HCT116 (cell line): Measurements from ENCODE around the gene ZNF423.

ENCODE experiments used
- ATF3 ChIP-seq: IDR thresholded peaks from 2 replicates; pipeline ENCODE4 v1.6.1; 2012
- CEBPB ChIP-seq: IDR thresholded peaks from 2 replicates; pipeline ENCODE4 v1.6.1; 2012; ENCODE audit warnings: low read depth
- EZH2 ChIP-seq: fragments of 200-600 bp; sonication (generic); IDR thresholded peaks from 2 replicates; pipeline ENCODE4 v1.6.1; 2017; ENCODE audit warnings: antibody characterized with exemption, mixed run types
- JUND ChIP-seq: IDR thresholded peaks from 2 replicates; pipeline ENCODE4 v1.6.1; 2012
- POLR2A ChIP-seq: IDR thresholded peaks from 2 replicates; pipeline ENCODE4 v1.7.0; 2011; ENCODE audit warnings: borderline replicate concordance; ENCODE audit not compliant: insufficient read depth, insufficient read length; ENCODE audit errors: extremely low read depth
- POLR2AphosphoS5 ChIP-seq: IDR thresholded peaks from 2 replicates; pipeline ENCODE4 v1.6.1; 2011; ENCODE audit warnings: mild to moderate bottlenecking, low read depth, low read length, moderate library complexity
- SRF ChIP-seq: IDR thresholded peaks from 2 replicates; pipeline ENCODE4 v1.6.1; 2012; ENCODE audit warnings: low read depth
- TCF7L2 ChIP-seq: IDR thresholded peaks from 2 replicates; pipeline ENCODE4 v1.7.0; 2011; ENCODE audit warnings: borderline replicate concordance, inconsistent platforms; ENCODE audit not compliant: insufficient read depth, insufficient read length; ENCODE audit errors: extremely low read depth
- YY1 ChIP-seq: IDR thresholded peaks from 2 replicates; pipeline ENCODE4 v1.6.1; 2011; ENCODE audit warnings: low read length, low read depth, moderate library complexity, mild to moderate bottlenecking; ENCODE audit not compliant: insufficient replicate concordance; ENCODE audit errors: extremely low read depth
- ZNF274 ChIP-seq: fragments of 200-500 bp; sonication (Bioruptor generic); IDR thresholded peaks from 2 replicates; pipeline ENCODE4 v1.6.1; 2014; ENCODE audit warnings: mild to moderate bottlenecking, low read depth, low read length, inconsistent platforms
- TF ChIP-seq, protein P1 (sequence below), 3 experiments: fragments of 200-600 bp in 1 of 3; sonication (generic) in 1 of 3; IDR thresholded peaks in 2 of 3; conservative IDR thresholded peaks in 1 of 3; 2 replicates each; pipeline ENCODE4 v1.5.1; 2012 to 2017; ENCODE audit warnings: low read depth in 2 of 3, low read length in 2 of 3, antibody characterized with exemption in 1 of 3, borderline replicate concordance in 1 of 3, control low read depth in 1 of 3, mild to moderate bottlenecking in 1 of 3, mixed read lengths in 1 of 3, mixed run types in 1 of 3, moderate library complexity in 1 of 3; ENCODE audit not compliant: insufficient read depth in 1 of 3
- TF ChIP-seq, protein P2 (sequence below): IDR thresholded peaks from 2 replicates; pipeline ENCODE4 v1.6.1; 2012

DNA sequence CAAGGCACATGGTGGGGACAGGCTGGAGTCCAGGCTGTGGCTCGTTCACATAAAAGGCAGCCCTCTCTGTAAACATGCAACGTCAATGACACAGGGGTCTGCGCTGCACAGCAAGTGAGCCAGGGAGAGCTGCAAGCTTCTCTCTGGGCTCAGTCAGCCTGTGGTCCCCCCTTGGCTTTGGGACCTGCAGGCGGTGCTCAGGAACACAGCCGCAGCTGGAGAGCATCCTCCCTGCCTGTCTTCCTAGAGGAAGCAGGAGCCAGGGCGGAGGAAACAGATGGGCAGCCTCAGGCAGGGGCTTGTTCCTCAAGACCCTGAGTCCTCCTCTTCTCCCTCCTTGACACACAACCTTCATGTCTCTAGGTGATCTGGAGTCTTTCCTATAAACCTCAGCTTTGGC, 254.3 kb downstream of the ZNF423 start:
- TF ChIP-seq, protein P1, sequence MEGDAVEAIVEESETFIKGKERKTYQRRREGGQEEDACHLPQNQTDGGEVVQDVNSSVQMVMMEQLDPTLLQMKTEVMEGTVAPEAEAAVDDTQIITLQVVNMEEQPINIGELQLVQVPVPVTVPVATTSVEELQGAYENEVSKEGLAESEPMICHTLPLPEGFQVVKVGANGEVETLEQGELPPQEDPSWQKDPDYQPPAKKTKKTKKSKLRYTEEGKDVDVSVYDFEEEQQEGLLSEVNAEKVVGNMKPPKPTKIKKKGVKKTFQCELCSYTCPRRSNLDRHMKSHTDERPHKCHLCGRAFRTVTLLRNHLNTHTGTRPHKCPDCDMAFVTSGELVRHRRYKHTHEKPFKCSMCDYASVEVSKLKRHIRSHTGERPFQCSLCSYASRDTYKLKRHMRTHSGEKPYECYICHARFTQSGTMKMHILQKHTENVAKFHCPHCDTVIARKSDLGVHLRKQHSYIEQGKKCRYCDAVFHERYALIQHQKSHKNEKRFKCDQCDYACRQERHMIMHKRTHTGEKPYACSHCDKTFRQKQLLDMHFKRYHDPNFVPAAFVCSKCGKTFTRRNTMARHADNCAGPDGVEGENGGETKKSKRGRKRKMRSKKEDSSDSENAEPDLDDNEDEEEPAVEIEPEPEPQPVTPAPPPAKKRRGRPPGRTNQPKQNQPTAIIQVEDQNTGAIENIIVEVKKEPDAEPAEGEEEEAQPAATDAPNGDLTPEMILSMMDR (IDR thresholded peaks at IDR 0.05 in 2 of 3, conservative IDR thresholded peaks at IDR 0.05 in 1 of 3; ENCODE audit: borderline replicate concordance in 1 of 3, insufficient read depth in 1 of 3, low read depth in 2 of 3, low read length in 2 of 3): no peak
- TF ChIP-seq POLR2AphosphoS5: no peak
- TF ChIP-seq EZH2: no peak
- no peak for TF ChIP-seq CEBPB
- TF ChIP-seq, protein P2, sequence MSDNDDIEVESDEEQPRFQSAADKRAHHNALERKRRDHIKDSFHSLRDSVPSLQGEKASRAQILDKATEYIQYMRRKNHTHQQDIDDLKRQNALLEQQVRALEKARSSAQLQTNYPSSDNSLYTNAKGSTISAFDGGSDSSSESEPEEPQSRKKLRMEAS: no peak
- TF ChIP-seq YY1: no peak
- TF ChIP-seq TCF7L2: no peak
- no peak for TF ChIP-seq POLR2A
- TF ChIP-seq ATF3: no peak
- TF ChIP-seq JUND: no peak
- no peak for TF ChIP-seq SRF
- no peak for TF ChIP-seq ZNF274
